Gastroesophageal sphincter (tissue), 4 donors: ENCODE measurements around the gene PARVG. TPM values are rescaled to one million over a fixed set of nuclear protein-coding genes. Genes with fewer than 3 reads are reported as not detected.

ENCODE experiments used
- ATAC-seq: fragments of 150-250 bp; one replicate; pipeline ENCODE4 v1.9.1; 2016; ENCODE audit warnings: mild to moderate bottlenecking, moderate library complexity
- H3K27ac ChIP-seq, 4 donors: fragments of 200-600 bp; sonication (generic) in 3 of 4; 1 replicate in 3 of 4; 2 replicates in 1 of 4; pipeline ENCODE4 v1.5.1; 2016 to 2019
- H3K27me3 ChIP-seq: fragments of 200-600 bp; sonication (generic); one replicate; pipeline ENCODE4 v1.5.1; 2019
- H3K36me3 ChIP-seq, 2 donors: fragments of 200-600 bp; sonication (generic); one replicate each; pipeline ENCODE4 v1.5.1; 2019; ENCODE audit warnings: control low read depth in 1 of 2
- H3K4me1 ChIP-seq, 3 donors: fragments of 200-600 bp; sonication (generic); 1 replicate in 2 of 3; 2 replicates in 1 of 3; pipeline ENCODE4 v1.5.1; 2016 to 2019; ENCODE audit warnings: control low read depth in 2 of 3
- H3K4me3 ChIP-seq, 2 donors: fragments of 200-600 bp; sonication (generic); one replicate each; pipeline ENCODE4 v1.5.1; 2019; ENCODE audit warnings: mild to moderate bottlenecking in 1 of 2, moderate library complexity in 1 of 2
- H3K9me3 ChIP-seq, 3 donors: fragments of 200-600 bp; sonication (generic); one replicate each; pipeline ENCODE4 v1.5.1; 2017 to 2019; ENCODE audit warnings: control low read depth in 2 of 3
- CTCF ChIP-seq, 4 experiments: fragments of 200-600 bp in 2 of 4; fragments of 450-650 bp in 2 of 4; sonication (generic) in 1 of 4; IDR thresholded peaks; one replicate each; pipeline ENCODE4 v1.5.1; 2017 to 2019; ENCODE audit warnings: antibody characterized with exemption in 4 of 4, mild to moderate bottlenecking in 2 of 4, moderate library complexity in 2 of 4
- EP300 ChIP-seq: sonication (generic); formaldehyde crosslinking; IDR thresholded peaks from one replicate; pipeline ENCODE4 v1.6.1; 2017; ENCODE audit warnings: antibody characterized with exemption, mild to moderate bottlenecking
- POLR2A ChIP-seq, 2 donors: fragments of 450-650 bp; IDR thresholded peaks; one replicate each; pipeline ENCODE4 v1.6.1; 2017; ENCODE audit warnings: antibody characterized with exemption in 2 of 2, mild to moderate bottlenecking in 2 of 2, moderate library complexity in 1 of 2
- POLR2AphosphoS5 ChIP-seq: sonication (generic); formaldehyde crosslinking; IDR thresholded peaks from one replicate; pipeline ENCODE4 v1.6.1; 2017; ENCODE audit warnings: antibody characterized with exemption
- WGBS, 2 donors: methylation state at CpG; one replicate each; pipeline ENCODE4 v1.1.5; 2018; ENCODE audit warnings: low coverage in 1 of 2; 5-methylcytosine and 5-hydroxymethylcytosine counted together
- total RNA-seq, 4 donors: library from RNA; depleted of rRNA; stranded (reverse); fragments of >200 nt; gene quantifications; one replicate each; pipeline ENCODE4 v1.1.0, GENCODE V29; 2016

The PARVG gene
- total RNA-seq, 4 donors from 2014 or later: 7.0 to 18.2 (median 11.3) TPM

GRCh38 chr22:44151676-44152075 lies 29.0 kb upstream of the PARVG start:
- Histone ChIP-seq H3K36me3 (peaks cover 0 to 35% of the 10 kb centered on the region in 2 donors), H3K4me1 (peaks cover 0 to 24% (median 9%) of the 10 kb centered on the region in 3 donors), H3K27me3 (no peaks in the 10 kb centered on the region), H3K27ac (no peak overlapping the region), H3K9me3 (no peaks in the 10 kb centered on the region), H3K4me3 (no peak overlapping the region)
- no peak for ATAC-seq
- WGBS, 2 donors: 22% methylated on average over 2 of the region's 4 CpGs; no CpG with 5 or more reads in 1 of the 2 donors
- TF ChIP-seq EP300 (no peak), CTCF (IDR thresholded peaks at IDR 0.05) (no peak), POLR2AphosphoS5 (no peak), POLR2A (IDR thresholded peaks at IDR 0.05) (no peak)

- Histone ChIP-seq H3K4me3 (no peak overlapping the region), H3K9me3 (no peaks in the 10 kb centered on the region), H3K36me3 (peaks cover 0 to 52% of the 10 kb centered on the region in 2 donors), H3K4me1 (peaks cover 0 to 14% (median 0%) of the 10 kb centered on the region in 3 donors), H3K27me3 (no peaks in the 10 kb centered on the region), H3K27ac (no peak overlapping the region)
- no peak for ATAC-seq
- TF ChIP-seq CTCF (IDR thresholded peaks at IDR 0.05) (no peak), EP300 (no peak), POLR2AphosphoS5 (no peak), POLR2A (IDR thresholded peaks at IDR 0.05) (no peak)
- WGBS, 2 donors: 87 to 100% methylated on average over 2 to 3 of the region's 10 CpGs
Measured at GRCh38 chr22:44153710-44154109, 27.0 kb upstream of the PARVG start.

- WGBS, 2 donors: no CpG with 5 or more reads among the region's 2 CpGs
- Histone ChIP-seq H3K4me3 (no peak overlapping the region), H3K4me1 (peaks cover 0 to 20% (median 0%) of the 10 kb centered on the region in 3 donors), H3K27me3 (no peaks in the 10 kb centered on the region), H3K27ac (no peak overlapping the region), H3K9me3 (no peaks in the 10 kb centered on the region), H3K36me3 (peaks cover 0 to 53% of the 10 kb centered on the region in 2 donors)
- no peak for ATAC-seq
- TF ChIP-seq POLR2AphosphoS5 (no peak), EP300 (no peak), CTCF (IDR thresholded peaks at IDR 0.05) (no peak), POLR2A (IDR thresholded peaks at IDR 0.05) (no peak)
Measured at GRCh38 chr22:44154436-44154942, 26.2 kb upstream of the PARVG start.

- 83 to 93% methylated on average over 3 to 8 of the region's 14 CpGs for WGBS, 2 donors
- Histone ChIP-seq H3K4me3 (no peak overlapping the region), H3K27ac (no peak overlapping the region), H3K4me1 (peaks cover 0 to 26% (median 0%) of the 10 kb centered on the region in 3 donors), H3K27me3 (no peaks in the 10 kb centered on the region), H3K36me3 (peaks cover 0 to 57% of the 10 kb centered on the region in 2 donors), H3K9me3 (no peaks in the 10 kb centered on the region)
- no peak for ATAC-seq
- TF ChIP-seq CTCF (IDR thresholded peaks at IDR 0.05) (no peak), EP300 (no peak), POLR2AphosphoS5 (no peak), POLR2A (IDR thresholded peaks at IDR 0.05) (no peak)
Measured at GRCh38 chr22:44155115-44155514, 25.6 kb upstream of the PARVG start.

- Histone ChIP-seq H3K4me1 (peaks cover 0 to 26% (median 0%) of the 10 kb centered on the region in 3 donors), H3K9me3 (no peaks in the 10 kb centered on the region), H3K27me3 (no peaks in the 10 kb centered on the region), H3K4me3 (no peak overlapping the region), H3K36me3 (peaks cover 0 to 48% of the 10 kb centered on the region in 2 donors), H3K27ac (peak overlapping the region in 2 of 4 donors; percentile 59 to 66)
- WGBS, 2 donors: 87 to 89% methylated on average over 11 to 13 of the region's 13 CpGs
- no peak for TF ChIP-seq POLR2AphosphoS5
- no peak for TF ChIP-seq CTCF (IDR thresholded peaks at IDR 0.05)
- TF ChIP-seq EP300: no peak
- TF ChIP-seq POLR2A (IDR thresholded peaks at IDR 0.05): no peak
- ATAC-seq: no peak
Measured at GRCh38 chr22:44157916-44158618, 22.7 kb upstream of the PARVG start.
